HG03095 (cell line): ENCODE data around the gene NELFB.
"Not testable (repeated sequence)": the region's sequence is repeated elsewhere in the genome, so short reads cannot be mapped to it uniquely, and the experiment has no call there.

Experiments
- ATAC-seq: cut with Tn5 transposase; IDR thresholded peaks from one replicate; pipeline ENCODE4 v1.9.1; 2021; ENCODE audit warnings: moderate library complexity; ENCODE audit not compliant: unreplicated experiment

NELFB gene

GRCh38 chr9:137247135-137247915 lies 7.8 kb upstream of the NELFB start:
- no peak for ATAC-seq

- no peak for ATAC-seq
These were observed 7.3 kb upstream of the NELFB start for GRCh38 chr9:137247916-137248175.

GRCh38 chr9:137250329-137251193 lies 4.6 kb upstream of the NELFB start:
- no peak for ATAC-seq

GRCh38 chr9:137251194-137251461 lies 4.0 kb upstream of the NELFB start, which contains the start of gene STPG3:
TSS of gene STPG3 (plus strand) at chr9:137251286. CDS start at chr9:137251287, 1 bp downstream.
- no peak for ATAC-seq

GRCh38 chr9:137251490-137252268 lies 3.4 kb upstream of the NELFB start:
- no peak for ATAC-seq

GRCh38 chr9:137252555-137253506 lies 2.3 kb upstream of the NELFB start:
- ATAC-seq, result no peak

- ATAC-seq, result no peak
These were observed 1.2 kb upstream of the NELFB start for GRCh38 chr9:137253717-137254623.

- ATAC-seq, result no peak
These were observed 454 bp downstream of the NELFB start for GRCh38 chr9:137255448-137256114.

- ATAC-seq, result no peak
These were observed 1.2 kb downstream of the NELFB start for GRCh38 chr9:137256362-137256761.

GRCh38 chr9:137256856-137257255 lies 1.7 kb downstream of the NELFB start:
- no peak for ATAC-seq

- not testable (repeated sequence) for ATAC-seq
These were observed 7.2 kb downstream of the NELFB start for GRCh38 chr9:137262173-137262908.

- no peak for ATAC-seq
These were observed 7.8 kb downstream of the NELFB start for GRCh38 chr9:137262909-137263285.

- no peak for ATAC-seq
These were observed 8.4 kb downstream of the NELFB start for GRCh38 chr9:137263506-137263905.

GRCh38 chr9:137264067-137264466 lies 8.9 kb downstream of the NELFB start:
- ATAC-seq, result no peak

- ATAC-seq, result no peak
These were observed 10.5 kb downstream of the NELFB start for GRCh38 chr9:137265496-137266161.

GRCh38 chr9:137266162-137266527 lies 11.0 kb downstream of the NELFB start:
- ATAC-seq, result no peak

GRCh38 chr9:137266585-137267453 lies 11.7 kb downstream of the NELFB start:
- ATAC-seq, result no peak
